Measurements from ENCODE around the gene TTPAL.
"Not testable (repeated sequence)": the region's sequence is repeated elsewhere in the genome, so short reads cannot be mapped to it uniquely, and the experiment has no call there.

TTPAL gene

DNA sequence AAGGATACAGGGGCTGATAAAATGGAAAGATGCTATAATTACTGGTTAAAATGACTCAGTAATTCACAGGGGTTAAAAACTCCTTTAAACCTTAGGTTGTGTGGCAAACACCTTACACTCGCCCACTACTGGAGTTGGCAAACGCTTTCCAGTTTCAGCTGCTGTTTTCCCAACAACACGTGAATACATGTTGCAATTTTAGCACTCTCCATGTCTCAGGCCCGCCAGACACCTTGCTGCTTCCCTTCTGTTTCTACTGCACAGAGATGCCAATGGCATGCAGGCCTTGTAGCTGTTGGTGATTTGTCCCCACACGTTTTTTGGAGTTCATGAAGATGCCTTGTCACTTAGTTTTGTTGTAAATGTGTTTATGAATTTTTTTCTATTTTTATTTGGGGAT lies 5.3 kb upstream of the TTPAL start:
- DNase-seq, result no peak

DNA sequence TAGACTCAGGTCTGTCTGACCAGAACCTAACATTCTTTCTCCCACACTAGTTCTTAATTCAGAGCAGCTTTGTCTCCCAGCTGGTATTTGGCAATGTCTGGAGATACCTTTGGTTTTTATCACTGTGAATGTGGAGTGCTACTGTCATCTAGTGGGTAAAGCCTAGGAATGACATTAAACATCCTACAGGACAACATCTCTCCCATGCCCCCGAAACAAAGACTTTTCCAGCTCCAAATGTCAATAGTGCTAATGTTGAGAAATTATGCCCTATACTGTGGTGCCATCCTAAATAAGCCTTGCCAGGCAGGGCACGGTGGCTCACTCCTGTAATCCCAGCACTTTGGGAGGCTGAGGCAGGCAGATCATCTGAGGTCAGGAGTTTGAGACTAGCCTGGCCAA lies 4.2 kb upstream of the TTPAL start:
- no peak for DNase-seq

DNA sequence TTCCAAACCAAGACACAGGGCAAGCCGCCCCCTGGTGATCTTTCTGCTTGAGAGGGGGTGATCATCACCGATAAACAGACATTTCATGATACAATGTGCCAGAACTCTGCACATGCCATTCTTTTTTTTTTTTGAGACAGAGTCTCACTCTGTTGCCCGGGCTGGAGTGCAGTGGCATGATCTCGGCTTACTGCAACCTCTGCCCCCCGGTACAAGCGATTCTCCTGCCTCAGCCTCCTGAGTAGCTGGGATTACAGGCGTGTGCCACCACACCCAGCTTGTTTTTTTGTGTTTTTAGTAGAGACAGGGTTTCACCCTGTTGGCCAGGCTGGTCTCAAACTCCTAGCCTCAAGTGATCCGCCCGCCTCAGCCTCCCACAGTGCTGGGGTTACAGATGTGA lies 3.4 kb upstream of the TTPAL start:
- not testable (repeated sequence) for DNase-seq

DNA sequence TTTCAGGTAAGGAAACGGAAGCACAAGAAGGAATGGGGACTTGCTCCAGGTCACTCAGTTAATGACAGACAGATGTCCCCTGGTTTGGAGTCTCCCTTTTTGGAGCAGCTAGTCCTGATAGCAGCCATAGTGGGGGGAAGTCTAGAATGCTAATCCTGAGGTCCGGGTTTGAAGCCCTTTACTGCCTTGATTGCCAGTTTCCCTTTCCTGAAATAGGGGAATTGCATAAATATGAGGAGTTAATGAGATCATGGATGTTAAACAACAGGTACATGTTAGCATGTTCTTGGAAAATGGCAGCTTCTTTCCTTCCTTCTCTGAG lies 341 bp upstream of the TTPAL start:
- no peak for DNase-seq

- no peak for DNase-seq
Observed at GRCh38 chr20:44477151-44477550, 1.5 kb downstream of the TTPAL start.

DNA sequence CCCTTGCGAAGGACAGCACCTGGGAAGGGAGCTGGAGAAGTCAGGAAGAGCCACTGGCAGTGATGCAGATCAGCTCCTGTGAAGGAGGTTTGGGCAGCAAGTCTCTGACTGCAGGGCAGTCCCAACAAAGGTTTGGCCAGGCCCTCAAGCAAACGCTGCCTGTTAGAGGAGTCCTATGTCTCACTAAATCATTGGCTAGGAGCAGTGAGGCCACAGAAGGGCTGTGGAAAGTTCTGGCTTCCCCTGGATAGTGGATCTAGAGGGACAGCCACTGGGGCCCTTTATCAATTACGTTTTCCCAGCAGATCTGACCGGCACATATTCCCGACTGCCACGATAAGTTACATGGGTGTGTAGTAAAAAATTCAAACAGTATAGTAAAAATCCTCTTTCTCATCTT lies 2.5 kb downstream of the TTPAL start:
- no peak for DNase-seq

GRCh38 chr20:44479643-44480042 lies 4.0 kb downstream of the TTPAL start:
- DNase-seq, result no peak

DNA sequence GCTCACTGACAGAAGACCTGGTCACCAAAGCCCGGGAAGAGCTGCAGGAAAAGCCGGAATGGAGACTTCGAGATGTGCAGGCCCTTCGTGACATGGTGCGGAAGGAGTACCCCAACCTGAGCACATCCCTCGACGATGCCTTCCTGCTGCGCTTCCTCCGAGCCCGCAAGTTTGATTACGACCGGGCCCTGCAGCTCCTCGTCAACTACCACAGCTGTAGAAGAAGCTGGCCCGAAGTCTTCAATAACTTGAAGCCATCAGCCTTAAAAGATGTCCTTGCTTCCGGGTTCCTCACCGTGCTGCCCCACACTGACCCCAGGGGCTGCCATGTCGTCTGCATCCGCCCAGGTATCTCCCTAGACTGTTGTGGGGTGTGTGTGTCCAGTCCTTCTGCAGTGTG lies 4.4 kb downstream of the TTPAL start:
- no peak for DNase-seq

GRCh38 chr20:44481719-44482416 lies 6.2 kb downstream of the TTPAL start:
- no peak for DNase-seq

- no peak for DNase-seq
Observed at GRCh38 chr20:44483112-44483511, 7.4 kb downstream of the TTPAL start.

- DNase-seq, result no peak
Observed at GRCh38 chr20:44485078-44485829, 9.6 kb downstream of the TTPAL start.

- DNase-seq, result no peak
Observed at GRCh38 chr20:44485830-44486198, 10.1 kb downstream of the TTPAL start.

GRCh38 chr20:44488551-44488950 lies 12.9 kb downstream of the TTPAL start:
- DNase-seq, result no peak

DNA sequence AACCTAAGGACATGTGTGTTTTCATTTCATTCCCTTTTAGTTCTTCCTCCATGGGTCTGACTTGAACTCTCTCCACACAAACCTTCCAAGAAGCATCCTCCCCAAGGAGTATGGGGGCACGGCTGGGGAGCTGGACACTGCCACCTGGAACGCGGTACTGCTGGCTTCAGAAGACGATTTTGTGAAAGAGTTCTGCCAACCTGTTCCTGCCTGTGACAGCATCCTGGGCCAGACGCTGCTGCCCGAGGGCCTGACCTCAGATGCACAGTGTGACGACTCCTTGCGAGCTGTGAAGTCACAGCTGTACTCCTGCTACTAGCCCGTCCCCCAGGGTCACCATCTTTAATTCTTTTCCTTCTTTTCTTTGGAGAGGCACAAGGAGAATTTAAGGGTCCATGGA lies 13.5 kb downstream of the TTPAL start:
- no peak for DNase-seq

- DNase-seq, result no peak
Observed at GRCh38 chr20:44489931-44490330, 14.3 kb downstream of the TTPAL start.

GRCh38 chr20:44491635-44492395 lies 16.1 kb downstream of the TTPAL start:
- DNase-seq, result no peak

DNA sequence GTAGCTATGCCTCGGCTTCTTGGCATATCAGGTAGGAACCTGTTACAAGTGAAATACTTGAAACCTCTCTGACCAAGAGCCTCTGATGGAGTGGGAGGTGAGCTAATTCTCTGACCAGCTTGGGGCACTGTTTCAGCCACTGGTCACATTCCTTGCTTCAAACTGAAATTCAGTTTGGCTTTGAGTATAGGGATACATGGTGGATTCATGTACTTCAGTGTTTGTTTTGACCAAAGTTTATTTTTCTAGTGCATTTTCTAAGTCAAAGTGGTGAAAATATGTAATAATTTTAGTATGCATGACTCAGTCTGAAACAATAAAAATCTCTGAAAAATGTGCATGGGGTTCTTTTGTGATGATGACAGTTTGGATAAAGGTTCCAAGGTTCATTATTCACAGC lies 18.6 kb downstream of the TTPAL start:
- DNase-seq, result no peak

DNA sequence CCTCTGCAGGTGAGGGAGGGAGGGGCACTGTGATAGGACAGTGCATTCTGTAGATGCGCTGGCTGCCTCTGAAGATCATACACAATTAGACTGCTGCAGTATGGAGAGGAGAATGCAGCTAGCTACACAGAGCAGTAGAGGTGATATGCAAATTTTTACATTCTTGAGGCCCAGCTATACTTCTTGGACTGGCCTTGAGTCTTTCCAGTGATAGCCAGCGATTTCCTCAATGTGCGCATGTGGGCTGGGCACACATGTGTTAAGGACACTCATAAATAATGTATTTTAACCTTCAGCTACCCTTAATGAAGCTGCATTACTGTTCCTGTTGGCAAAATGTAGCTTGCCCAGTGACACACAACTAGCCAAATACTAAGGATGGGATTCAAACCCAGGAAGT lies 19.0 kb downstream of the TTPAL start:
- DNase-seq, result no peak

DNA sequence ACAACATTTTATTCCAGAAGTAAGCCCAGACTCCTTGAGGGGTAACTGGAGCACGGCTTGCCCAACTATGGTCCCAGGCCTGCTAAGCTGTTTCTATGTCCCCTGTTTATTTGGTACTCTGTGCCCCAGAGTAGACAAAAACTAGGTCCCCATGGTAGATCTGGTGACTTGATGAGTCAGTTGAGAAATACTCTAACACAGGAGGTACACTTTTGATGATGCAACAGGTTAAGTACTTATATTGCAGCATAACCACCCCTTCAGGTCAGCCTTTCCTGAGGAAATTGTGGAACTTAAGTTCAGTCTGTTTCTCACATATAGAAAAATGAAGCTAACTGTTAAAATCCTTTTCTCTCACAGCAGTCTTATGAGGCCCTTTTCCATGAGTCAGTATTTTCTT lies 19.6 kb downstream of the TTPAL start:
- DNase-seq, result no peak

DNA sequence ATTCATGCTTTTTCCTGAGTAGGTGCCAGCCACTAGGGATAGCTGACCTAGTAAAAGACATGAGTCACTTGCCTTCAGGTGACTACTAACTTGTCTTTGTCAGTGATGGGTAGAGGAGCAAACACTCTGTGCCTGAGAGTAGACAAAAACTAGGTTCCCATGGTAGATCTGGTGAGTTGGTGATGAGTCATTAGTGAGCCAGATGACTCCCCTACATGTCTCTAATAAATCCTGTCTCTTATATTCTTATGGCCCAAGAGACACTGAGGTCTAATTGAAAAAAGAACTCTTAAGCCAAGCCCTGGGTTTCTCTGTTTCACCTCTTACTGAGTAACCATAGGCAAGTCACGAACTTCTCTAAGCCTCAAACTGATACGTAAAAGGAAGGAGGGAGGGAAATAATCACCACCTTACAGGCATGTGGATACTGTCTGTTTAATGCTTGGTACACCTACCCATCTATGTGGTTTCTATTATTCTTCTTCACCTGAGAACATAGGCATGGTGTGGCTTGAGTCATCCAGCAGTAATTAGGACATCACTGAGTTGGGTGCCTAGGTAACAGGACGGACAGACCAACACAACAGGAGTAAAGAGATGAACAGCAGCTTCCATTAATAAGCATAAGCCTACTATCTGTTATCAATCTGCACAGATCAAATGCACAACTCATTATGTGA lies 20.3 kb downstream of the TTPAL start:
- no peak for DNase-seq

DNA sequence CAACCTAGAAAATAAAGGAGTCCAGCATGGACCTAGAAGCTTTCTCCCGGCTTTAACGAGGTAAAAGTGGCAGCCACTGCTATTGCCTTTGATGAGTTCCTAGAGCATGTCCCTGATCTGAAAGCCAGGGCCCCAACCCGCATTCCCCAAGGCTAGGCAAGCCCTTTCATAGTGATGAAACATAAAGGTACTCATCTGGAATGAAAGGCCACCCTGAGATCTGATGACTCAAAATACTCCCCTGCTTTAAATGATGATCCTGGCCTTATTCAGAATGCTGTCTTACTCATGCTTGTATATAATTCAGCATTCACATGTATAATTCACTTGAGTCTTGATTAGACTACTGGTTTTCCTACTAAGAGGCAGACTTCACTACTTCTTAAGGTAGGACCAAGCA lies 21.3 kb downstream of the TTPAL start:
- no peak for DNase-seq

DNA sequence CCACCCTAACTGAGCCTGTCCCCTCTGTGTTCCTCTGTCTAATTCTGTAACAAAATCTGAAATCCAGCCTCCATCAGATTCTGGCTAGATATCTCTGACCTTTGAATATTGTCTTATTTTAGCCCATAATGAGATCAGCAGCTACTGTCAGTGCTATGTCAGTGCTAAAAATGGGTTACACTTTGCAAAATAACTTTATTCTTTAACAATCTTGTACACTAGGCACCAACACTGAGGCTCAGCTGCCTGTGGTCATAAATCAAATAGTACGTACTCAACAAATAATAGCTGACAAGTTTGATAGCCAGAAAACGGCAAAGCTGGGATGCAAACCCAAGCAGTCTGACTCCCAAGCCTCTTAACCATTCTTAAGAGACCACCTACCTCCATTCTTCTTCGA lies 22.1 kb downstream of the TTPAL start:
- DNase-seq, result no peak

- DNase-seq, result no peak
Observed at GRCh38 chr20:44500221-44500620, 24.5 kb downstream of the TTPAL start.

DNA sequence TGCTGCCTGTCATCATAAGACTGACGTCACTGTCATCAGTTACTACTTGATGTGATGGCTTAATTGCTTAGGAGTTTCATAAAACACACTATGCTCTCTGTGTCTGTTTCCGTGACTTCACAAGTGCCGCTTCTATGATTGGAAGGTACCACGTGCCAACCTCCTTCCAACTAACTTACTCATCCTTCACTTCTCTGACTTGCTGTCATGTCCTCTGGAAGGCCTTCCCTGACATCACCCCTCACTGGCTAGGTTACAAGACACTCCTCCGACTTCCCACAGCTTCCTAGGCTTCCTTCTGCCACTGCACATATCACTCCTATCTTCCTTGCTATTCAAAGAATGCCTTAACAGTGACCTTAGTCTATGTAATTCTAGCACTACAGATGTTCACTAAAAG lies 25.8 kb downstream of the TTPAL start:
- no peak for DNase-seq
